ENCODE results near the gene ITPR1. TPM values are rescaled to one million over a fixed set of nuclear protein-coding genes. Genes with fewer than 3 reads are reported as not detected.

The ITPR1 gene
- total and polyA plus RNA-seq, 3 donors from 2014 or later: 26.5 to 129 (median 59.7) TPM

DNA sequence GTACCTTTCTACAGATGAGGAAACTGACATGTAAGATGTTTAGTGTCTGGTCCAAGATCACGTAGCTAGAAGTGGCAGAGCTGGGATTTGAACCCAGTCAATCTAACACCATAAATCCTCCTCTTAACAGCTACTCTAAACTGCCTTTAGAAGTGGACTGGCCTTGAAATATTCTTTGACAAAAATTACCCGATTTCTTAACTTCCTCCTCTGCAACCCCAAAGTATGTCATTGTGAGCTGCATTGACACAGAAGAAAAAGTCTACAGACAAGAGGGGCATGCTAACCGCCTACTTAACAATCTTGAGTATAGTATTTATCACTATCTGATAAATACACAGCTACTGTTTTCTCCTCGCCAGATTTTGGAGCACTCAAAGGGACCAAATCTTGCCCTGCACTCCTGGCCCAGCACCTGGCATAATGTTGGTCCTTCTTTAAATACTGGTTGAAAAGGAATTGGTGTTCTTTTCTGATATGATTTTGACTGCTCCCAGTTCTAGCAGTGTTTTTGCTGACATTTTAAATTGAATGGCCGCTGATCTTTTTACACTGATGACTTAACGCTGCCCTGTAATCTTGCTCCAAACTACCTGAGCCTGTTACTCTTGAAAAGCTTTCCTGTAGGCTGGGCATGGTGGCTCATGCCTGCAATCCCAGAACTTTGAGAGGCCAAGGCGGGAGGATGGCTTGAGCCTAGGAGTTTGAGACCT lies 36.9 kb downstream of the ITPR1 start:
- peaks cover 4% of the 10 kb centered on the region for H3K4me1 ChIP-seq

GRCh38 chr3:4531478-4532025 lies 38.4 kb downstream of the ITPR1 start:
- DNase-seq: no peak
- peaks cover 12% of the 10 kb centered on the region for H3K4me1 ChIP-seq
- no peaks in the 10 kb centered on the region for H3K27me3 ChIP-seq
- TF ChIP-seq POLR2A (IDR thresholded peaks at IDR 0.05): no peak
- TF ChIP-seq, protein P1, sequence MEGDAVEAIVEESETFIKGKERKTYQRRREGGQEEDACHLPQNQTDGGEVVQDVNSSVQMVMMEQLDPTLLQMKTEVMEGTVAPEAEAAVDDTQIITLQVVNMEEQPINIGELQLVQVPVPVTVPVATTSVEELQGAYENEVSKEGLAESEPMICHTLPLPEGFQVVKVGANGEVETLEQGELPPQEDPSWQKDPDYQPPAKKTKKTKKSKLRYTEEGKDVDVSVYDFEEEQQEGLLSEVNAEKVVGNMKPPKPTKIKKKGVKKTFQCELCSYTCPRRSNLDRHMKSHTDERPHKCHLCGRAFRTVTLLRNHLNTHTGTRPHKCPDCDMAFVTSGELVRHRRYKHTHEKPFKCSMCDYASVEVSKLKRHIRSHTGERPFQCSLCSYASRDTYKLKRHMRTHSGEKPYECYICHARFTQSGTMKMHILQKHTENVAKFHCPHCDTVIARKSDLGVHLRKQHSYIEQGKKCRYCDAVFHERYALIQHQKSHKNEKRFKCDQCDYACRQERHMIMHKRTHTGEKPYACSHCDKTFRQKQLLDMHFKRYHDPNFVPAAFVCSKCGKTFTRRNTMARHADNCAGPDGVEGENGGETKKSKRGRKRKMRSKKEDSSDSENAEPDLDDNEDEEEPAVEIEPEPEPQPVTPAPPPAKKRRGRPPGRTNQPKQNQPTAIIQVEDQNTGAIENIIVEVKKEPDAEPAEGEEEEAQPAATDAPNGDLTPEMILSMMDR (IDR thresholded peaks at IDR 0.05): no peak
- H3K36me3 ChIP-seq (ENCODE audit: low read depth, missing control alignments): no peaks in the 10 kb centered on the region
- no peak overlapping the region for H3K27ac ChIP-seq
- H3K9me3 ChIP-seq: no peaks in the 10 kb centered on the region
- intact Hi-C loops (cut with DNase I; ENCODE audit: low total_unique reads): no loop called here
- H3K4me3 ChIP-seq: no peak overlapping the region

More for the DNA sequence above, 36.9 kb downstream of the ITPR1 start:
- DNase-seq: no peak
- no peaks in the 10 kb centered on the region for H3K36me3 ChIP-seq (ENCODE audit: low read depth, missing control alignments)
- H3K9me3 ChIP-seq: no peaks in the 10 kb centered on the region
- H3K27me3 ChIP-seq: no peaks in the 10 kb centered on the region
- 86 to 89% methylated on average over 7 of the region's 7 CpGs for WGBS, 2 donors
- TF ChIP-seq, protein P1 (IDR thresholded peaks at IDR 0.05): no peak
- TF ChIP-seq POLR2A (IDR thresholded peaks at IDR 0.05): no peak
- no peak overlapping the region for H3K27ac ChIP-seq
- intact Hi-C loops (cut with DNase I; ENCODE audit: low total_unique reads): no loop called here
- H3K4me3 ChIP-seq: no peak overlapping the region

DNA sequence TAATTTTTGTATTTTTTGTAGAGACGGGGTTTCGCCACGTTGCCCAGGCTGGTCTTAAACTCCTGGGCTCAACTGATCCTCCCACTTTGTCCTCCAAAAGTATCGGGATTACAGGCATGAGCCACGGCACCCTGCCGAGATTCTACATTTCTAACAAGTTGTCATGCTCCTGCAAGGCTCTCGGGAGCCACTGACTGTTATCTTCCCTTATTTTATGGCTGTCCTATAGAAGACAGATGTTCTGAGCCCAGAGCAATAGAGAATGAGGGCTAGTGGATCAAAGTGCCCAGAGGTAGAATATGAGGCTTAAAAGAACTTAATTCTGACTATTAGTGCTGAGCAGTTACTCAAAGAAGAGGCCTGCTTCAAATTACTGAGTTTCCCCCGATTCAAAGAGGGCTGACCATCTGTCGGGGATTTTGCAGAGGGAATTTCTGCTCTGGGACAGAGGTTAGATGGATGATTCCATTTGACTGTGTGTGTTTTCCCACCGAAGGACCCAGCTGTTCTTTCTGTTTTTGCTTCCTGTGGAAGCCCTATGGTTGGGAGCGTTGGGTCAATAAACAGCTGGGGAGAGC lies 39.5 kb downstream of the ITPR1 start:
- H3K4me1 ChIP-seq: peaks cover 13% of the 10 kb centered on the region
- no peak overlapping the region for H3K27ac ChIP-seq
- intact Hi-C loops (cut with DNase I; ENCODE audit: low total_unique reads): no loop called here

GRCh38 chr3:4533489-4534443 lies 40.6 kb downstream of the ITPR1 start:
- Histone ChIP-seq H3K27me3 (no peaks in the 10 kb centered on the region), H3K36me3 (ENCODE audit: low read depth, missing control alignments) (no peaks in the 10 kb centered on the region), H3K9me3 (no peaks in the 10 kb centered on the region), H3K4me3 (no peak overlapping the region), H3K4me1 (peaks cover 13% of the 10 kb centered on the region), H3K27ac (no peak overlapping the region)
- intact Hi-C loops (cut with DNase I; ENCODE audit: low total_unique reads): no loop called here
- TF ChIP-seq, protein P1 (IDR thresholded peaks at IDR 0.05): no peak
- TF ChIP-seq POLR2A (IDR thresholded peaks at IDR 0.05): no peak
- WGBS, 2 donors: 77 to 78% methylated on average over 14 of the region's 14 CpGs
- no peak for DNase-seq

More for the DNA sequence above, 39.5 kb downstream of the ITPR1 start:
- Histone ChIP-seq H3K27me3 (no peaks in the 10 kb centered on the region), H3K36me3 (ENCODE audit: low read depth, missing control alignments) (no peaks in the 10 kb centered on the region), H3K9me3 (no peaks in the 10 kb centered on the region), H3K4me3 (no peak overlapping the region)
- TF ChIP-seq, protein P1 (IDR thresholded peaks at IDR 0.05): no peak
- DNase-seq: no peak
- 70 to 74% methylated on average over 11 of the region's 11 CpGs for WGBS, 2 donors
